ENCODE measurements around the gene LPCAT2. TPM values are rescaled to one million over a fixed set of nuclear protein-coding genes. Genes with fewer than 3 reads are reported as not detected.

The LPCAT2 gene
- total RNA-seq, 1 donor from 2014 or later: 1.8 TPM

- Mint-ChIP-seq H3K36me3 (ENCODE audit: unreplicated experiment) (no peaks in the 10 kb centered on the region), H3K27ac (ENCODE audit: unreplicated experiment) (no peak overlapping the region), H3K4me1 (ENCODE audit: low read depth, unreplicated experiment) (peaks cover 9% of the 10 kb centered on the region), H3K27me3 (ENCODE audit: unreplicated experiment) (peaks cover 12% of the 10 kb centered on the region), H3K9me3 (ENCODE audit: unreplicated experiment) (peaks cover 7% of the 10 kb centered on the region), H3K4me3 (ENCODE audit: unreplicated experiment) (peak overlapping the region; percentile 86)
- TF ChIP-seq, protein P1, sequence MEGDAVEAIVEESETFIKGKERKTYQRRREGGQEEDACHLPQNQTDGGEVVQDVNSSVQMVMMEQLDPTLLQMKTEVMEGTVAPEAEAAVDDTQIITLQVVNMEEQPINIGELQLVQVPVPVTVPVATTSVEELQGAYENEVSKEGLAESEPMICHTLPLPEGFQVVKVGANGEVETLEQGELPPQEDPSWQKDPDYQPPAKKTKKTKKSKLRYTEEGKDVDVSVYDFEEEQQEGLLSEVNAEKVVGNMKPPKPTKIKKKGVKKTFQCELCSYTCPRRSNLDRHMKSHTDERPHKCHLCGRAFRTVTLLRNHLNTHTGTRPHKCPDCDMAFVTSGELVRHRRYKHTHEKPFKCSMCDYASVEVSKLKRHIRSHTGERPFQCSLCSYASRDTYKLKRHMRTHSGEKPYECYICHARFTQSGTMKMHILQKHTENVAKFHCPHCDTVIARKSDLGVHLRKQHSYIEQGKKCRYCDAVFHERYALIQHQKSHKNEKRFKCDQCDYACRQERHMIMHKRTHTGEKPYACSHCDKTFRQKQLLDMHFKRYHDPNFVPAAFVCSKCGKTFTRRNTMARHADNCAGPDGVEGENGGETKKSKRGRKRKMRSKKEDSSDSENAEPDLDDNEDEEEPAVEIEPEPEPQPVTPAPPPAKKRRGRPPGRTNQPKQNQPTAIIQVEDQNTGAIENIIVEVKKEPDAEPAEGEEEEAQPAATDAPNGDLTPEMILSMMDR (IDR thresholded peaks at IDR 0.05; ENCODE audit: partially characterized antibody, unreplicated experiment): no peak
- no peak for DNase-seq
Measured at GRCh38 chr16:55480228-55480655, 28.6 kb upstream of the LPCAT2 start.

GRCh38 chr16:55481023-55481422 is 27.8 kb upstream of the LPCAT2 start:
- Mint-ChIP-seq H3K4me1 (ENCODE audit: low read depth, unreplicated experiment) (peaks cover 9% of the 10 kb centered on the region), H3K27ac (ENCODE audit: unreplicated experiment) (no peak overlapping the region), H3K27me3 (ENCODE audit: unreplicated experiment) (peaks cover 12% of the 10 kb centered on the region), H3K9me3 (ENCODE audit: unreplicated experiment) (peaks cover 7% of the 10 kb centered on the region), H3K36me3 (ENCODE audit: unreplicated experiment) (peaks cover 4% of the 10 kb centered on the region), H3K4me3 (ENCODE audit: unreplicated experiment) (no peak overlapping the region)
- TF ChIP-seq, protein P1 (IDR thresholded peaks at IDR 0.05; ENCODE audit: partially characterized antibody, unreplicated experiment): no peak
- no peak for DNase-seq

GRCh38 chr16:55482056-55482455 is 26.8 kb upstream of the LPCAT2 start:
- no peak overlapping the region for H3K27ac Mint-ChIP-seq (ENCODE audit: unreplicated experiment)
- H3K36me3 Mint-ChIP-seq (ENCODE audit: unreplicated experiment): peaks cover 4% of the 10 kb centered on the region
- peaks cover 7% of the 10 kb centered on the region for H3K9me3 Mint-ChIP-seq (ENCODE audit: unreplicated experiment)
- H3K27me3 Mint-ChIP-seq (ENCODE audit: unreplicated experiment): peaks cover 11% of the 10 kb centered on the region
- peaks cover 9% of the 10 kb centered on the region for H3K4me1 Mint-ChIP-seq (ENCODE audit: low read depth, unreplicated experiment)
- no peak overlapping the region for H3K4me3 Mint-ChIP-seq (ENCODE audit: unreplicated experiment)
- TF ChIP-seq, protein P1 (IDR thresholded peaks at IDR 0.05; ENCODE audit: partially characterized antibody, unreplicated experiment): no peak
- DNase-seq: no peak

DNA sequence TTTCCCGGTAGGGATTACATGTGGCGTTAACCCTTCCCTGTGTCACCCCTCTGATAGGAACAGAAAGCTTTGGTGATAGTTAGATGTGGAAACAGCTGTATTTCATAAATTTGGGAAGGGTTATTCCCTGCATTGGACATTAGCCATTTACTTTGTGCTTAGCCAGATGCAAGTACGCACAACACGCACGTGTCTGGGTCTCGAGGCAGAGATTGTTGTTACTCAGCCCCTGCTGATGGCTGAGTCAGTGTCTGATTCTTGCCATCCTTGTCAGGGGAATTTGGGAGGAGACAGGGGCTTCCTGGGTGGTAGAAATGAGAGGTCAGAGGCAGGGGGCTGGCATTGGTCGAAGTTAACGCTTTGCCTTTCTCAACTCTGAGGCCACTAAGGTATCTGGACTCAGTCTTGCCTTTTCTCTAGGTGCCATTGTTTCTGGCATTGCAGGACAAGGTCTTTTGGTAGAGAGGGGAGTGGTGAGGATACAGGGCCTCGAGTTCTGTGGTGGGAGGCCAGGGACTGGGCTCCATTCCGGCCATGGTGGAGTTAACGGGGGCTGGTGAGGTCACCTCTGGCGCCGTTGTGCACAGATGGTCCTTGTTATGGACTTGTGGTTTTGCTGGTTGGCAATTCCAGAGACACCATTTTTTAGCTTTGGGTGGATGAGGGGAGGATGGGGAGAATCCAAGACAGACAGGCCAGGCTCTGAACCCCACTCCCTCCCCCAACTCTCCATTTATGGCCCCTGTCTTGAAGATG is 21.6 kb upstream of the LPCAT2 start:
- DNase-seq: no peak
- Mint-ChIP-seq H3K36me3 (ENCODE audit: unreplicated experiment) (peaks cover 4% of the 10 kb centered on the region), H3K4me1 (ENCODE audit: low read depth, unreplicated experiment) (no peaks in the 10 kb centered on the region), H3K27me3 (ENCODE audit: unreplicated experiment) (no peaks in the 10 kb centered on the region), H3K27ac (ENCODE audit: unreplicated experiment) (no peak overlapping the region), H3K9me3 (ENCODE audit: unreplicated experiment) (peaks cover 8% of the 10 kb centered on the region), H3K4me3 (ENCODE audit: unreplicated experiment) (no peak overlapping the region)
- TF ChIP-seq, protein P1 (IDR thresholded peaks at IDR 0.05; ENCODE audit: partially characterized antibody, unreplicated experiment): no peak

DNA sequence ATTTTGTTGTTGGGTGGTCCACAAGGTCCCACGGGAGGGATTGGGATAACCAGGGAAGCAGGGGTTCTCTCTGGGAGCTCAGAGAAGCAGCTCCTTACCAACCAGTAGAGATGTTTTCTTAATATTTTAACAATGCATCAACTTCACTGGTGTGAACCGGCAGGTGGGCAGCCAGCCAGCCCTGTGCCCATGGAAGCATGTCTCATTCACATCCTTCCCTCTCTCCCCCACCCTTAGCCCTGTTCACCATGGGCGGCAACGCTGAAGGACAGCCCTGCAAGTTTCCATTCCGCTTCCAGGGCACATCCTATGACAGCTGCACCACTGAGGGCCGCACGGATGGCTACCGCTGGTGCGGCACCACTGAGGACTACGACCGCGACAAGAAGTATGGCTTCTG is 20.6 kb upstream of the LPCAT2 start:
- Mint-ChIP-seq H3K4me1 (ENCODE audit: low read depth, unreplicated experiment) (no peaks in the 10 kb centered on the region), H3K4me3 (ENCODE audit: unreplicated experiment) (no peak overlapping the region), H3K36me3 (ENCODE audit: unreplicated experiment) (peaks cover 4% of the 10 kb centered on the region), H3K27ac (ENCODE audit: unreplicated experiment) (no peak overlapping the region), H3K9me3 (ENCODE audit: unreplicated experiment) (peaks cover 7% of the 10 kb centered on the region), H3K27me3 (ENCODE audit: unreplicated experiment) (no peaks in the 10 kb centered on the region)
- no peak for DNase-seq
- TF ChIP-seq, protein P1 (IDR thresholded peaks at IDR 0.05; ENCODE audit: partially characterized antibody, unreplicated experiment): no peak
